NCI-H446 (cell line): ENCODE measurements around the gene BAZ1A.
"Not testable (repeated sequence)": the region's sequence is repeated elsewhere in the genome, so short reads cannot be mapped to it uniquely, and the experiment has no call there.

ENCODE experiments used
- DNase-seq, 2 experiments: peaks; one replicate each; lab custom pipeline; 2025; lab: John Stamatoyannopoulos, UW

The BAZ1A gene

GRCh38 chr14:34785223-34786006 is 89.7 kb downstream of the BAZ1A start:
- DNase-seq, result no peak

- DNase-seq, result no peak
Observed at GRCh38 chr14:34782031-34782430, 93.1 kb downstream of the BAZ1A start.

- no peak for DNase-seq
Observed at GRCh38 chr14:34781242-34781641, 93.9 kb downstream of the BAZ1A start.

- no peak for DNase-seq
Observed at GRCh38 chr14:34780646-34781045, 94.5 kb downstream of the BAZ1A start.

- no peak for DNase-seq
Observed at GRCh38 chr14:34778744-34779143, 96.4 kb downstream of the BAZ1A start.

- DNase-seq, result no peak
Observed at GRCh38 chr14:34776611-34777010, 98.5 kb downstream of the BAZ1A start.

GRCh38 chr14:34775922-34776321 is 99.2 kb downstream of the BAZ1A start:
- DNase-seq, result no peak

- no peak for DNase-seq
Observed at GRCh38 chr14:34775342-34775741, 99.8 kb downstream of the BAZ1A start.

- DNase-seq, result no peak
Observed at GRCh38 chr14:34770901-34771300, 104.3 kb downstream of the BAZ1A start.

- DNase-seq, result no peak
Observed at GRCh38 chr14:34766606-34767005, 108.6 kb downstream of the BAZ1A start.

GRCh38 chr14:34766060-34766459 is 109.1 kb downstream of the BAZ1A start:
- no peak for DNase-seq

GRCh38 chr14:34755215-34755614 is 119.9 kb downstream of the BAZ1A start:
- DNase-seq, result no peak

GRCh38 chr14:34754687-34755086 is 120.5 kb downstream of the BAZ1A start:
- no peak for DNase-seq

GRCh38 chr14:34750670-34751069 is 124.5 kb downstream of the BAZ1A start:
- DNase-seq, result no peak

- DNase-seq, result no peak
Observed at GRCh38 chr14:34750233-34750632, 124.9 kb downstream of the BAZ1A start.

- no peak for DNase-seq
Observed at GRCh38 chr14:34749408-34749807, 125.8 kb downstream of the BAZ1A start.

- no peak for DNase-seq
Observed at GRCh38 chr14:34742270-34743115, 132.7 kb downstream of the BAZ1A start.

GRCh38 chr14:34741840-34742239 is 133.3 kb downstream of the BAZ1A start:
- no peak for DNase-seq

GRCh38 chr14:34740139-34740538 is 135.0 kb downstream of the BAZ1A start:
- not testable (repeated sequence) for DNase-seq

- not testable (repeated sequence) for DNase-seq
Observed at GRCh38 chr14:34737079-34737478, 138.1 kb downstream of the BAZ1A start.

- no peak for DNase-seq
Observed at GRCh38 chr14:34733245-34733644, 141.9 kb downstream of the BAZ1A start.

- DNase-seq, result no peak
Observed at GRCh38 chr14:34732802-34733201, 142.4 kb downstream of the BAZ1A start.

GRCh38 chr14:34723867-34724266 is 151.3 kb downstream of the BAZ1A start:
- DNase-seq, result no peak
